Activated naive CD8-positive, alpha-beta T cell treated with anti-CD3 and anti-CD28 coated beads, Interleukin-2, amount 10 ng/mL, durations not matched to agents 7 days and 5 days (primary cell): ENCODE measurements around the gene CCDC27. TPM values are rescaled to one million over a fixed set of nuclear protein-coding genes. Genes with fewer than 3 reads are reported as not detected.

ENCODE experiments used
- ATAC-seq: fragments of 150-1000 bp; cut with Tn5 transposase; one replicate; pipeline ENCODE4 v1.10.0; 2021; ENCODE audit warnings: low read depth, moderate library complexity
- POLR2A ChIA-PET: fragments of 350-600 bp; sonication (Branson Sonifier 250); formaldehyde crosslinking; loops from one replicate; lab custom pipeline; 2021; ENCODE audit warnings: antibody characterized with exemption; lab: Charles Lee
- DNase-seq: peaks from one replicate; pipeline ENCODE4 v3.0.0; 2021
- H3K27ac Mint-ChIP-seq: one replicate; pipeline ENCODE4 v1.8.0; 2022; ENCODE audit warnings: mild to moderate bottlenecking, mixed read lengths
- H3K27me3 Mint-ChIP-seq: one replicate; pipeline ENCODE4 v1.8.0; 2022; ENCODE audit warnings: mild to moderate bottlenecking, moderate library complexity, mixed read lengths
- H3K36me3 Mint-ChIP-seq: one replicate; pipeline ENCODE4 v1.8.0; 2021; ENCODE audit warnings: mild to moderate bottlenecking, mixed read lengths
- H3K4me1 Mint-ChIP-seq: one replicate; pipeline ENCODE4 v1.8.0; 2021; ENCODE audit warnings: mixed read lengths
- H3K4me3 Mint-ChIP-seq: one replicate; pipeline ENCODE4 v1.8.0; 2022; ENCODE audit warnings: mild to moderate bottlenecking, moderate library complexity, mixed read lengths
- H3K9me3 Mint-ChIP-seq: one replicate; pipeline ENCODE4 v1.8.0; 2021; ENCODE audit warnings: mixed read lengths
- total RNA-seq, 2 experiments: library from RNA; stranded (reverse); gene quantifications; one replicate each; pipeline ENCODE4 v1.2.3, GENCODE V29; 2021

Gene CCDC27
- total RNA-seq = not detected

GRCh38 chr1:3752400-3752945 lies at the start of gene CCDC27:
CCDC27 (plus strand) TSS chr1:3752450; CDS start chr1:3752482, 32 bp downstream.
- DNase-seq (no peak), ATAC-seq (no peak)
- Mint-ChIP-seq H3K4me3 (no peak within 1 kb of the TSS), H3K9me3 (no peaks in the 10 kb centered on the region), H3K27me3 (peaks cover 7% of the 10 kb centered on the region), H3K4me1 (peaks cover 5% of the 10 kb centered on the region), H3K36me3 (no peaks in the 10 kb centered on the region), H3K27ac (no peak within 1 kb of the TSS)
- POLR2A ChIA-PET = no interaction called here

DNA sequence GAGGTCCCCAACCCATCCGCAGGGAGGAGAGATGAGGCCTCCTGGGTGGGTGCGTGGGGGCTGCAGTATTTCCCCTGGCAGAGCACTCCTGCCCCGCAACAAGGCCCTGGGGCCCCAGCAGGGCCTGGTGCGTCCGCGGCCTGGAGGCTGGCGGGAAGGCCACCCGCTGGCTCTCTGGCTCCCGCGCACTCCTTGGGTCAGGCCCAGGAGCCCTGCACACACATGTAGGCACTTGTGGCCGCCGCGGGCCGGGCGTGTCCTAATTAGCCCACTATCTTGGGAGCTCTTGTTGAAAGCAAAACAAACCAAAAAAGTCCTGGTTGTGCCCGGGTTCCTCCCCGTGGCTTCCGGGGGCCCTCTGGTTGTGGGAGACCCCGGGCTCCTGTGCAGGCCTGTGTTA lies 49.7 kb upstream of the CCDC27 start:
- POLR2A ChIA-PET = no interaction called here
- no peak for ATAC-seq
- no peaks in the 10 kb centered on the region for H3K36me3 Mint-ChIP-seq

GRCh38 chr1:3702990-3703728 lies 49.1 kb upstream of the CCDC27 start:
- Mint-ChIP-seq H3K27ac (no peak overlapping the region), H3K4me1 (peaks cover 1% of the 10 kb centered on the region), H3K36me3 (no peaks in the 10 kb centered on the region), H3K9me3 (no peaks in the 10 kb centered on the region), H3K27me3 (peaks cover 5% of the 10 kb centered on the region), H3K4me3 (no peak overlapping the region)
- DNase-seq (no peak), ATAC-seq (no peak)
- POLR2A ChIA-PET = no interaction called here

More for the DNA sequence above, 49.7 kb upstream of the CCDC27 start:
- H3K9me3 Mint-ChIP-seq = no peaks in the 10 kb centered on the region
- peaks cover 5% of the 10 kb centered on the region for H3K27me3 Mint-ChIP-seq
- peaks cover 1% of the 10 kb centered on the region for H3K4me1 Mint-ChIP-seq
- DNase-seq = no peak
- H3K4me3 Mint-ChIP-seq = no peak overlapping the region
- H3K27ac Mint-ChIP-seq = no peak overlapping the region

DNA sequence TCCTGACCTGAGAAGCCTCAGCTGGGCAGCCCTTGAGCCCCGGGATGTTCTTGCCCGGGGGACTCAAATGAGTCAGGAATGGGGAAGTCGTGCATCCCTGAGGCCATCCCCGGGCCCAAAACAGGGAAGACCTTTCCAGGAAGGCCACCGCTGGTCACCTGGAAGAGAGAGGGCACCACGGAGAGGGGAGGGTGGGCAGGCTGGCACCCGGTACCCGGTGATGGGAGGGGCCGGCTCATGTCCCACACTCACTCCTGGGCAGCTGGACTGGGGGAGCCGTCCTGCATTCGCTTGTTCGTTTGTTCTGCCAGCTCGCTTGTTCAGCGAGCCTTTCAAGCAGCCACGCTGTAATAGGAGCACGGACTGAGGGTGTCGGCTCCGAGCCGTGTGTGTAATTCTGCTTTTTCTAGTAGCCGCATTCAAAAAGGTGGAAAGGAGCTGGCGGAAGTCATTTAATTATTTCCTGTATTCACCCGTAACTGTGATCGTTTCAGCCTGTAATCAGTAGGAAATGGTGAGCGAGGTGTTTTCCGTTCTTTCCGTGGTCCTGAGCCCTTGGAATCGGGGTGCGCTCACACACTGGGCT lies 48.4 kb upstream of the CCDC27 start:
- no peaks in the 10 kb centered on the region for H3K9me3 Mint-ChIP-seq
- H3K36me3 Mint-ChIP-seq = no peaks in the 10 kb centered on the region
- POLR2A ChIA-PET = no interaction called here
- ATAC-seq (no peak), DNase-seq (no peak)
- peak overlapping the region; percentile 8 for H3K4me3 Mint-ChIP-seq
- H3K27ac Mint-ChIP-seq = peak overlapping the region; percentile 70
- H3K27me3 Mint-ChIP-seq = peaks cover 3% of the 10 kb centered on the region
- H3K4me1 Mint-ChIP-seq = peaks cover 1% of the 10 kb centered on the region

- Mint-ChIP-seq H3K9me3 (no peaks in the 10 kb centered on the region), H3K36me3 (no peaks in the 10 kb centered on the region), H3K4me1 (peaks cover 1% of the 10 kb centered on the region), H3K4me3 (no peak overlapping the region), H3K27ac (no peak overlapping the region), H3K27me3 (peaks cover 3% of the 10 kb centered on the region)
- POLR2A ChIA-PET = no interaction called here
- DNase-seq = no peak
- no peak for ATAC-seq
Measured at GRCh38 chr1:3705341-3705950, 46.8 kb upstream of the CCDC27 start.

GRCh38 chr1:3706651-3707297 lies 45.5 kb upstream of the CCDC27 start:
- Mint-ChIP-seq H3K4me3 (no peak overlapping the region), H3K4me1 (peaks cover 1% of the 10 kb centered on the region), H3K27me3 (no peaks in the 10 kb centered on the region), H3K36me3 (no peaks in the 10 kb centered on the region), H3K9me3 (no peaks in the 10 kb centered on the region), H3K27ac (no peak overlapping the region)
- POLR2A ChIA-PET = no interaction called here
- DNase-seq (no peak), ATAC-seq (no peak)

GRCh38 chr1:3707298-3707938 lies 44.8 kb upstream of the CCDC27 start:
- Mint-ChIP-seq H3K27me3 (no peaks in the 10 kb centered on the region), H3K36me3 (no peaks in the 10 kb centered on the region), H3K4me1 (peaks cover 1% of the 10 kb centered on the region), H3K27ac (no peak overlapping the region), H3K4me3 (no peak overlapping the region), H3K9me3 (no peaks in the 10 kb centered on the region)
- ATAC-seq = no peak
- POLR2A ChIA-PET = no interaction called here
- no peak for DNase-seq

GRCh38 chr1:3707939-3708328 lies 44.3 kb upstream of the CCDC27 start:
- H3K9me3 Mint-ChIP-seq = no peaks in the 10 kb centered on the region
- H3K4me3 Mint-ChIP-seq = no peak overlapping the region
- no peaks in the 10 kb centered on the region for H3K36me3 Mint-ChIP-seq
- H3K27ac Mint-ChIP-seq = no peak overlapping the region
- no peak for DNase-seq
- H3K4me1 Mint-ChIP-seq = peaks cover 1% of the 10 kb centered on the region
- H3K27me3 Mint-ChIP-seq = no peaks in the 10 kb centered on the region
- POLR2A ChIA-PET = no interaction called here
- ATAC-seq = no peak

GRCh38 chr1:3708791-3709190 lies 43.5 kb upstream of the CCDC27 start:
- no peaks in the 10 kb centered on the region for H3K9me3 Mint-ChIP-seq
- H3K4me3 Mint-ChIP-seq = no peak overlapping the region
- ATAC-seq (no peak), DNase-seq (no peak)
- no peaks in the 10 kb centered on the region for H3K36me3 Mint-ChIP-seq
- H3K27me3 Mint-ChIP-seq = no peaks in the 10 kb centered on the region
- no peak overlapping the region for H3K27ac Mint-ChIP-seq
- POLR2A ChIA-PET = interaction anchor here (0.5 kb wide), 1 partner anchor 1888 kb away, joined by 8 read pairs; no protein-coding TSS in a partner anchor
- H3K4me1 Mint-ChIP-seq = peaks cover 1% of the 10 kb centered on the region

- Mint-ChIP-seq H3K36me3 (no peaks in the 10 kb centered on the region), H3K27ac (no peak overlapping the region), H3K27me3 (no peaks in the 10 kb centered on the region), H3K4me1 (no peaks in the 10 kb centered on the region), H3K9me3 (no peaks in the 10 kb centered on the region), H3K4me3 (no peak overlapping the region)
- ATAC-seq (no peak), DNase-seq (no peak)
- POLR2A ChIA-PET = no interaction called here
Measured at GRCh38 chr1:3710251-3710650, 42.0 kb upstream of the CCDC27 start.

DNA sequence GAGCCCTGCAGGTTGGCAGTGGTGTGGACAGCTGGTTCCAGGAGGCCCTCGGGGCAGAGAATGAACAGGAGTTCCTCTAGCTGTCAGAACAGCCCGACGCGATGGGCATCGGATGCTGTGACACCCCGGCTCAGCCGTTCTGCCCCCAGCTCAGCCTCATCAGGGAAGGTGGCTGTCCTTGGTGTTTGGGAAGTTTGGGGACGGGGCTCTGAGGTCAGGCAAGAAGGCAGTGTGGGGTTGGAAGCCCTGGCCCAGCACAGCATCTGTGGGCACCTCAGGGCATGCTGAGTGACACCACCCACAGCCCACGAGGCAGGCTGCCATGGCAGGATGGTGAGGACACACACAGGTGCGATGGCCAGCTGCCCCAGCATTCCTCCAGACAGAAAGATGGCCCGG lies 40.9 kb upstream of the CCDC27 start:
- no peak for DNase-seq
- H3K36me3 Mint-ChIP-seq = no peaks in the 10 kb centered on the region
- ATAC-seq = no peak
- no peak overlapping the region for H3K27ac Mint-ChIP-seq
- H3K9me3 Mint-ChIP-seq = no peaks in the 10 kb centered on the region
- no peaks in the 10 kb centered on the region for H3K27me3 Mint-ChIP-seq
- no peaks in the 10 kb centered on the region for H3K4me1 Mint-ChIP-seq
- POLR2A ChIA-PET = interaction anchor here (0.6 kb wide), 1 partner anchor 1669 kb away, joined by 6 read pairs; no protein-coding TSS in a partner anchor
- H3K4me3 Mint-ChIP-seq = no peak overlapping the region

- POLR2A ChIA-PET = no interaction called here
- no peaks in the 10 kb centered on the region for H3K27me3 Mint-ChIP-seq
- H3K27ac Mint-ChIP-seq = no peak overlapping the region
- H3K9me3 Mint-ChIP-seq = no peaks in the 10 kb centered on the region
- no peak for DNase-seq
- no peak overlapping the region for H3K4me3 Mint-ChIP-seq
- ATAC-seq = no peak
- no peaks in the 10 kb centered on the region for H3K4me1 Mint-ChIP-seq
- H3K36me3 Mint-ChIP-seq = no peaks in the 10 kb centered on the region
Measured at GRCh38 chr1:3711780-3712451, 40.3 kb upstream of the CCDC27 start.
